Tibial artery (tissue), 4 donors: ENCODE results near the gene MCTP1.
A peak's percentile ranks its signal among the peaks of the same experiment; 100 is the strongest.

ENCODE experiments used
- DNase-seq, 2 donors: peaks; one replicate each; pipeline ENCODE4 v3.0.0-alpha.2; 2019
- H3K27ac ChIP-seq, 2 donors: fragments of 200-600 bp; sonication (generic) in 1 of 2; 1 replicate in 1 of 2; 2 replicates in 1 of 2; pipeline ENCODE4 v1.5.1; 2018 to 2019; ENCODE audit warnings: mild to moderate bottlenecking in 1 of 2
- H3K27me3 ChIP-seq, 2 donors: fragments of 200-600 bp; sonication (generic) in 1 of 2; one replicate each; pipeline versions ENCODE4 v1.5.1 to v1.6.0; 2016 to 2019
- H3K36me3 ChIP-seq, 3 donors: fragments of 200-600 bp; sonication (generic) in 2 of 3; one replicate each; pipeline ENCODE4 v1.5.1; 2016 to 2019; ENCODE audit warnings: mild to moderate bottlenecking in 2 of 3
- H3K4me1 ChIP-seq, 4 donors: fragments of 200-600 bp; sonication (generic) in 2 of 4; 1 replicate in 3 of 4; 2 replicates in 1 of 4; pipeline ENCODE4 v1.5.1; 2016 to 2019
- H3K4me3 ChIP-seq, 2 donors: fragments of 200-600 bp; sonication (generic) in 1 of 2; 1 replicate in 1 of 2; 2 replicates in 1 of 2; pipeline ENCODE4 v1.5.1; 2018 to 2019; ENCODE audit warnings: mild to moderate bottlenecking in 2 of 2
- H3K9me3 ChIP-seq, 3 donors: fragments of 200-600 bp; sonication (generic) in 1 of 3; one replicate each; pipeline ENCODE4 v1.5.1; 2016 to 2019
- CTCF ChIP-seq, 2 experiments: fragments of 200-600 bp in 1 of 2; fragments of 450-650 bp in 1 of 2; IDR thresholded peaks; one replicate each; pipeline ENCODE4 v1.5.1; 2017 to 2019; ENCODE audit warnings: antibody characterized with exemption in 2 of 2, mild to moderate bottlenecking in 1 of 2, moderate library complexity in 1 of 2
- intact Hi-C: fragments of 100-400 bp; cut with DNase I; formaldehyde crosslinking; loops from one replicate; pipeline ENCODE4 v1.15.0; 2023; ENCODE audit warnings: low total_unique reads

Gene MCTP1

GRCh38 chr5:95283761-95284571, 928 bp downstream of the MCTP1 start:
- peak; percentile 8 to 34 for TF ChIP-seq CTCF (IDR thresholded peaks at IDR 0.05)
- Histone ChIP-seq H3K27me3 (peaks cover 0 to 38% of the 10 kb centered on the region in 2 donors), H3K36me3 (no peaks in the 10 kb centered on the region), H3K4me1 (peaks cover 0 to 26% (median 21%) of the 10 kb centered on the region in 4 donors), H3K9me3 (no peaks in the 10 kb centered on the region), H3K4me3 (peak overlapping the region; percentile 55 to 62), H3K27ac (no peak overlapping the region)
- intact Hi-C loops = no loop called here
- DNase-seq = no peak

DNA sequence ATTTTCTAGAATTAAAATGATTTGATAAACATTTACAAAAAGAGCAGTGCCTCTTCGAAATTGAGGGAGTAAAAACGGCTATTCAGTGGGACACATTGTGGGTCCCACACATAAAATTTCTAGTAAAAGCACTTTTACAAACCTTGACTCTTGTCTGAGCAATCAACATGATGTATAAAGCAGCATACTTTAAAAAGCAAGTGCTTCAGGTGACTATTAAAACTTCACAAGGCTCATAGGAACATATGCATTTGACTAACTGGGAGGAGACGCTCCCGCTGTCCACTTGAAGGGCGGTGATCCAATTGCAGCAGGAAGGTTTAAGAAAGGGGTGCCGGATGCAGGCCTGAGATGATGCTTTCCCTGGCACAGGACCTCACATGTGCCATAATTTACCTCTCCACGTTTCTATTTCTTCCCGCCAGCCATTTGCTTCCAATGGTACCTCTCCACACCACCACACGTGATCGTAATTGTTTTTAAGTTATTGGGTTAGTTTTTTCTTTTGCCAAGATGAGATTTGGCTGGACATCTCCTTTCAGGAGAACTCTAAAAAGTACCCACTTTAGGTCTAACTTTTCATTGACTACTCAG, 1.8 kb downstream of the MCTP1 start:
- Histone ChIP-seq H3K4me3 (peak overlapping the region in 1 of 2 donors; percentile 62), H3K36me3 (no peaks in the 10 kb centered on the region), H3K9me3 (no peaks in the 10 kb centered on the region), H3K27me3 (peaks cover 0 to 38% of the 10 kb centered on the region in 2 donors), H3K4me1 (peaks cover 0 to 26% (median 21%) of the 10 kb centered on the region in 4 donors), H3K27ac (no peak overlapping the region)
- TF ChIP-seq CTCF (IDR thresholded peaks at IDR 0.05) = no peak
- DNase-seq = no peak
- intact Hi-C loops = no loop called here

GRCh38 chr5:95281226-95281625, 3.7 kb downstream of the MCTP1 start:
- no peak for TF ChIP-seq CTCF (IDR thresholded peaks at IDR 0.05)
- Histone ChIP-seq H3K27ac (no peak overlapping the region), H3K4me3 (no peak overlapping the region), H3K9me3 (no peaks in the 10 kb centered on the region), H3K27me3 (peaks cover 0 to 38% of the 10 kb centered on the region in 2 donors), H3K36me3 (no peaks in the 10 kb centered on the region), H3K4me1 (peaks cover 0 to 26% (median 21%) of the 10 kb centered on the region in 4 donors)
- no peak for DNase-seq
- intact Hi-C loops = no loop called here

- DNase-seq = no peak
- intact Hi-C loops = no loop called here
- Histone ChIP-seq H3K9me3 (no peaks in the 10 kb centered on the region), H3K27me3 (peaks cover 0 to 34% of the 10 kb centered on the region in 2 donors), H3K36me3 (no peaks in the 10 kb centered on the region), H3K4me3 (no peak overlapping the region), H3K27ac (no peak overlapping the region), H3K4me1 (peaks cover 0 to 24% (median 20%) of the 10 kb centered on the region in 4 donors)
- TF ChIP-seq CTCF (IDR thresholded peaks at IDR 0.05) = no peak
These were observed 4.3 kb downstream of the MCTP1 start for GRCh38 chr5:95280401-95281095.

DNA sequence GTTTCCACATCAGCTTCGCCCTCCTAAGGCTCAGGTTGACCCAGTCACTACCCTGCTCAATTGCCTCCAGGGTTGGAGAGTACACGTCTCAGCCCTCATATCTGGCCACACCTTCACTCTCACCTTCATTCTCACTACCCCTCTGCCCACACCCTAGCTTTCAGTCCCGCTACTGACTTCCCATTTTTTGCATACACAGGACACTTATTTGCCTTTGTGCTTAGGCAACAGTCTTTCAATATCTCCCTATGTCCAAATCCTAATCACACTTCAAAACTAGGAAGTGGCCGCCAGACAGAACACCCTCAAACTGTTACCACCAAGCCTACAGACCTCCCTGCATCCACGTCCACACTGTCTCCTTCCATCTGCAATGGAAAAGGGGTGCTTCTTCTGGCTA, 10.9 kb downstream of the MCTP1 start:
- Histone ChIP-seq H3K4me1 (no peaks in the 10 kb centered on the region), H3K36me3 (no peaks in the 10 kb centered on the region), H3K9me3 (no peaks in the 10 kb centered on the region), H3K27me3 (no peaks in the 10 kb centered on the region), H3K27ac (no peak overlapping the region), H3K4me3 (no peak overlapping the region)
- intact Hi-C loops = no loop called here
- no peak for TF ChIP-seq CTCF (IDR thresholded peaks at IDR 0.05)
- DNase-seq = no peak
